H1 (cell line): ENCODE data around the gene MPIG6B. TPM values are rescaled to one million over a fixed set of nuclear protein-coding genes. Genes with fewer than 3 reads are reported as not detected.

ENCODE experiments used
- PHF8 ChIP-seq: fragments of 200-600 bp; sonication (generic); conservative IDR thresholded peaks from 2 replicates; pipeline ENCODE4 v1.7.1; 2012; ENCODE audit warnings: low read depth, mild to moderate bottlenecking, inconsistent platforms, low read length, moderate library complexity
- polyA plus RNA-seq, 7 experiments: library from polyadenylated mRNA; depleted of rRNA in 3 of 7; stranded (reverse) in 5 of 7; unstranded in 2 of 7; fragments of >200 nt in 5 of 7; fragments of 200-250 nt in 2 of 7; gene quantifications; 1 replicate in 5 of 7; 2 replicates in 1 of 7; 4 replicates in 1 of 7; pipeline versions ENCODE4 v1.2.1 to v1.2.3, GENCODE V29; 2011 to 2013; ENCODE audit warnings: missing spikeins in 2 of 7, mixed read lengths in 2 of 7
- total RNA-seq: library from RNA; stranded (reverse); fragmentation: NEBNext Ultra II Directional; extraction: Animal tissue kit (Norgen Biotek cat#: 25700); gene quantifications from 2 replicates; pipeline ENCODE4 v1.2.1, GENCODE V29; 2021

The MPIG6B gene
- total and polyA plus RNA-seq, 2 of the 8 experiments (the other 6 are each of a cell fraction or from before 2014, with no cell fraction given): 0.18 TPM; not detected in 1

DNA sequence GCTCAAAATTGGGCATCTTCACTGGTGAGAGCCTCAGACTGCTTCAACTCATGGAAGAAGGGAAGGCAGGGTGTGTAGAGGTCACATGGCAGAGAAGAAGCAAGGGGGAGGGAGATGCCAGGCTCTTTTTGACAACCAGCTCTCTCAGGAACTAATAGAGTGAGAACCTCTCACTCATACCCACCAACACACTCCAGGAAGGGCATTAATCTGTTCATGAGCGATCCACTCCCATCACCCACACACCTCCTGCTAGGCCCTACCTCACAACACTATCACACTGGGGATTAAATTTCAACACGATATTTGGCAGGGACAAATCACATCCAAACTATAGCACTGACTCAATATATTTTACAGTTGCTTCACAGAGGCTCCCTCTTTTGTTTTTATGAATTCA lies 18.6 kb downstream of the MPIG6B start (continued):
- TF ChIP-seq PHF8: no peak
